ENCODE results near the gene ACP3.
"Not testable (repeated sequence)": the region's sequence is repeated elsewhere in the genome, so short reads cannot be mapped to it uniquely, and the experiment has no call there.

ACP3 gene

GRCh38 chr3:132368962-132369361, 51.8 kb downstream of the ACP3 start:
- no peak for DNase-seq

- not testable (repeated sequence) for DNase-seq
Observed at GRCh38 chr3:132376945-132377354, 59.7 kb downstream of the ACP3 start.

- DNase-seq = no peak
Observed at GRCh38 chr3:132378048-132378762, 61.0 kb downstream of the ACP3 start.

GRCh38 chr3:132378846-132379245, 61.6 kb downstream of the ACP3 start:
- no peak for DNase-seq

GRCh38 chr3:132380920-132381319, 63.7 kb downstream of the ACP3 start:
- no peak for DNase-seq

GRCh38 chr3:132381348-132381944, 64.2 kb downstream of the ACP3 start:
- DNase-seq = no peak

- no peak for DNase-seq
Observed at GRCh38 chr3:132382267-132382666, 65.1 kb downstream of the ACP3 start.

GRCh38 chr3:132382688-132383194, 65.5 kb downstream of the ACP3 start:
- DNase-seq = no peak

GRCh38 chr3:132386259-132386658, 69.1 kb downstream of the ACP3 start:
- DNase-seq = no peak

GRCh38 chr3:132392675-132393074, 75.5 kb downstream of the ACP3 start:
- DNase-seq = not testable (repeated sequence)

- DNase-seq = no peak
Observed at GRCh38 chr3:132394320-132394719, 77.1 kb downstream of the ACP3 start.

GRCh38 chr3:132395126-132395525, 77.9 kb downstream of the ACP3 start:
- no peak for DNase-seq

- no peak for DNase-seq
Observed at GRCh38 chr3:132396255-132396654, 79.0 kb downstream of the ACP3 start.

- not testable (repeated sequence) for DNase-seq
Observed at GRCh38 chr3:132396776-132397175, 79.6 kb downstream of the ACP3 start.

- DNase-seq = no peak
Observed at GRCh38 chr3:132399054-132399929, 82.1 kb downstream of the ACP3 start.

- DNase-seq = no peak
Observed at GRCh38 chr3:132401255-132401654, 84.0 kb downstream of the ACP3 start.

GRCh38 chr3:132404276-132404675, 87.1 kb downstream of the ACP3 start:
- DNase-seq = no peak

GRCh38 chr3:132405188-132405587, 88.0 kb downstream of the ACP3 start:
- DNase-seq = no peak

GRCh38 chr3:132405609-132406299, 88.5 kb downstream of the ACP3 start:
- no peak for DNase-seq

GRCh38 chr3:132406587-132406986, 89.4 kb downstream of the ACP3 start:
- DNase-seq = no peak

GRCh38 chr3:132407025-132407424, 89.8 kb downstream of the ACP3 start:
- no peak for DNase-seq
